HG03066 (cell line): Measurements from ENCODE around the gene CDY1B.
"Not testable (repeated sequence)": the region's sequence is repeated elsewhere in the genome, so short reads cannot be mapped to it uniquely, and the experiment has no call there.

Source experiments
- ATAC-seq: cut with Tn5 transposase; IDR thresholded peaks from one replicate; pipeline ENCODE4 v1.9.1; 2021; ENCODE audit warnings: low read depth; ENCODE audit not compliant: unreplicated experiment

The CDY1B gene

GRCh38 chrY:24047919-24048318 lies at the start of gene CDY1B:
Gene CDY1B (minus strand): TSS chrY:24048019. CDS start chrY:24047688, 331 bp downstream.
- not testable (repeated sequence) for ATAC-seq

GRCh38 chrY:24049525-24049924 lies 1.7 kb upstream of the CDY1B start:
- not testable (repeated sequence) for ATAC-seq

GRCh38 chrY:24043209-24043608 lies 4.6 kb downstream of the CDY1B start:
- ATAC-seq = not testable (repeated sequence)

- ATAC-seq = not testable (repeated sequence)
Observed at GRCh38 chrY:24039008-24039718, 8.7 kb downstream of the CDY1B start.

- not testable (repeated sequence) for ATAC-seq
Observed at GRCh38 chrY:24026212-24027103, 21.4 kb downstream of the CDY1B start.
